Measurements from ENCODE around the gene PKD2.
"Not testable (repeated sequence)": the region's sequence is repeated elsewhere in the genome, so short reads cannot be mapped to it uniquely, and the experiment has no call there.

The PKD2 gene

DNA sequence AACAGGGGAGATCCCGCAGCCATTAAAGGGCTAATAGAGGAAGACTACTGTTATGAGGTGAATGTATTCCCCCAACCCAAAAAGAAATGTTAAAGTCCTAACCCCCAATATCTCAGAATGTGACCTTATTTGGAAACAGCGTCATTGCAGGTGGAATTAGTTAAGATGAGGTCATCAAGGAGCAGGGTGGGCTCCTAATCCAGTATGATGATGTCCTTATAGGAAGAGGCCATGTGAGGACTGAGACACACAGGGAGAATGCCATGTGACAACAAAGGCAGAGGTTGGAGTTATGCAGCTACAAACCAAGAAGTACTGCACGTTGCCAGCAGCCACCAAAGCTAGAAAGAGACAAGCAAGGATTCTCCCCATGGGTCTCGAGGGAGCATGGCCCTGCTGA, 17.7 kb upstream of the PKD2 start:
- DNase-seq: no peak

DNA sequence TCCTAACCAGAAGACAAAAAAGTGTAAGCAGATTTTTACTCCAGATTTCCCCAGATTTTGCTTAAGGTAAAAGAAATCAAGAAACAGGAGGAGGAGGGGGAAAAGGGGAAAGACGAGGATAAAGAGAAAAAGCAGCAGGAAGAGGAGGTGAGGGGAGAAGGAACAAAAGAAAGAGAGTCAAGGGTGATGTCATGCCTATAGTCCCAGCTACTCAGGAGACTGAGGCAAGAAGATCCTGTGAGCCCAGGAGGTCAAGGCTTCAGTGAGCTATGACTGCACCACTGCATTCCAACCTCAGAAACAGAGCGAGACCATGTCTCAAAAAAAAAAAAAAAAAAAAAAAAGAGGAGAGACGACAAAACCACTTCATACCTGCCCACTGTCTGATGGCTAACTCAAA, 12.0 kb upstream of the PKD2 start:
- DNase-seq: no peak

DNA sequence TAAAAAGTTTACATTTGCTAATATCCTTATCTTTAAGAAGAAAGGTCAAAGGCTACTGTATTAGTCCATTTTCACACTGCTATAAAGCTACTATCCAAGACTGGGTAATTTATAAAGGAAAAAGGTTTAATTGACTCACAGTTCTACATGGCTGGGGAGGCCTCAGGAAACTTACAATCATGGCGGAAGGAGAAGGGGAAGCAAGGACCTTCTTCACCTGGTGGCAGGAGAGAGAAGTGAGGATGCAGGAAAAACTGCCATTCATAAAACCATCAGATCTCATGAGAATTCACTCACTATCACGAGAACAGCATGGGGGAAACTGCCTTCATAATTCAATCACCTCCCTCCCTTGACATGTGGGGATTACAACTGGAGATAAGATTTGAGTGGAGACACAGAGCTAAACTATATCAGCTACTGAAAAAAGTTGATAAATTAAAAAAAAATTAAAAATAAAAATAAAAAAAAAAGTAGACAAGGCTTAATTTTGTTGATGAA, 8.2 kb upstream of the PKD2 start:
- DNase-seq: not testable (repeated sequence)

DNA sequence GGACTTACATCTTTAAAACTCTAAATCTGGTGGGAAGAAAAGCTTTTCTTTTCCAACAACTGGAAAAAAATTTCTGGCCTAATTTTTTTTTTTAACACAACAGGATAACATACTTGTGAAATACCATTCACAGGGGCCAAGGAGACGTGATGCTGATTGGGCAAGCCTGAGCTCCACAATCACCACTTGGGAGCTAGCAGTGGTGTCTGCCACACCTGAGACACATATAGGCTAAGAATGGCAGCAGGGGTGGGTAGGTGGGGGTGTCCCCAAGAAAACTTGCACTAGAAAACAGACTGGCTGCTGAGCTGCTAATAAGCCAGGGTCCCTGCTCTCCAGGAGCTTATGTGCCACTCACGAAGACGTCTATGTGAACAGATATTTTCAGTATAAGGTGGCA, 5.6 kb upstream of the PKD2 start:
- DNase-seq: no peak

DNA sequence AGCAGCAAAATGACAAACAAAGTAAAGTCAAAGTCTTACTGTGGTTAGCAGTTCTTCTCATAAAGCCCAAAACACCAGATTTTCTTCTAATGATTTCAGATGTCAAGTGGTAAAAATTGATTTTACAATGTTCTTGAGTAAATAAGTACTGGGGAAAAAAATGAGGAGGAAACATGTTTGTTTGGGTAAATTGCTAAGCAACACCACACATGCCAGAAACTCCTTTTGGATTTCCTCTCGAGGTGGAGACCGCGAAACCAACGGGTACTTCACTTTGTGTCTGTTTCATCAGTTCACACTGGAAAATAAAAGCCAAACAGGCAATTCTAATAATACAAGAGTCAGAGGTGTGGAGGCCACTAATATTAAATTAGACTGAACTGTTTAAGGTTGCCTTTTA, 4.6 kb upstream of the PKD2 start:
- no peak for DNase-seq

DNA sequence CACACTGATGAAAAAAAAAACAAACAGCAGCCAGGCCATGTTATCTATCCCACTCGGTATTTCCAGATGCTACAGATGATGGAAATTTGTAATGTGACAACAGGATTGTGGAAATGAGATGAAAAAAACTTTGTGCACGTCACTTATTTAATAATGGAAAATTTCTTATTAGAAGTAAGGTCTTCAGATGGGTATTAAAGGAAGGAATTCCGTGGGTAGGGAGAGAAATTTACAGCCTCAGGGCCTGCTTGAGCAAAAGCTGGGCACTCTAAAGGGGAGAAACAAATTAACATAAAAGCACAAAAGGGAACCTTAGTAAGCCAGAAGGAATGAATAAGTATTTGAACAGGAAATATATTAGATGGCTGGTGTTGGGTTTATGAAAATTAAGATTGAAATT, 4.2 kb upstream of the PKD2 start:
- no peak for DNase-seq

DNA sequence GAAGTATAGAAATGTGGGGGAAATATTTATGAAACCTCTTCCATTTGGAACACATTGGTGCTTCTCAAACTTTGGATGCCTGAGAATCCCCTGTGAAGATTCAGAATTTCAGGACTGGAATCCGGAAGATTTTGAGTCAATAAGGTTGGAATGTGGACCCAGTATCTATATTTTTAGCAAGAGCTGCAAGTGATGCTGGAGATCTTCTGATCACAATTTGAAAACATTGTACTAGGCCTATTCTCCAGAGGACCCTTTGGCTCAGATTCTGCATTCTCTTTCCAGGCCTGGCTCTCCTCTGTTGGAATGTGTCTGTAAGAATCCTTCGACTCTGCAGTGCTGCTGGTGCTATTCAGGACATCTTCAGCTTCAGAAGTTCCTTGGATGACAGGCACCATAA, 2.4 kb upstream of the PKD2 start:
- no peak for DNase-seq

DNA sequence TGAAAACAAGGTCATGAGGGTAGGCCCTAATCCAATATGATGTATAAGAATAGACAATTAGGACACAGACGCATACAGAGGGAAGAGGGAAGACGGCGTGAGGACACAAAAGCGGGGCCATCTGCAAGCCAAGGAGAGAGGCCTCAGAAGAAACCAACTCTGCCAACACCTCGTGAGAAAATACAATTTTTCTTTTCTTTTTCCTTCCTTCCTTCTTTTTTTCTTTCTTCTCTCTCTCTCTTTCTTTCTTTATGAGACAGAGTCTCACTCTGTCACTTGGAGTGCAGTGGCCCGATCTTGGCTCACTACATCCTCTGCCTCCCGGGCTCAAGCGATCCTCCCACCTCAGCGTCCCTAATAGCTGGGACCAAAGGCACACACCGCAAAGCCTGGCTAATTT, 1.5 kb upstream of the PKD2 start:
- DNase-seq: no peak

DNA sequence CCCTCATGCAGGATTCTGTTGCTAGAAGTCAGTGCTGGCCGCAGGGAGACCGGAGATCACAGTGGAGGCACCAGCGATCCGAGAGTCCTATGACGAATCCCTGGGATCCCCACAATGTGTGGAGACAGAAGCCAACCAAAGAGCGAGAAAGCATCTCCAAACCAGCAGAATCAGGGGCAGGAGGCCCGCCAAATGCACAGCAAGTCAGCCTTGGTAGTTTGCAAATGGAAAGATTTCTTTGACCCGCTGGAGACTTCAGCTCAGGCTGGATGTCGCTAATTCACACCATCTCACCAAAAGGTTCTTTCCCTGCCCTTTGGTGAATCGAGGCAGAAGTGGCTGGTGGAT, 505 bp upstream of the PKD2 start:
- DNase-seq: no peak

DNA sequence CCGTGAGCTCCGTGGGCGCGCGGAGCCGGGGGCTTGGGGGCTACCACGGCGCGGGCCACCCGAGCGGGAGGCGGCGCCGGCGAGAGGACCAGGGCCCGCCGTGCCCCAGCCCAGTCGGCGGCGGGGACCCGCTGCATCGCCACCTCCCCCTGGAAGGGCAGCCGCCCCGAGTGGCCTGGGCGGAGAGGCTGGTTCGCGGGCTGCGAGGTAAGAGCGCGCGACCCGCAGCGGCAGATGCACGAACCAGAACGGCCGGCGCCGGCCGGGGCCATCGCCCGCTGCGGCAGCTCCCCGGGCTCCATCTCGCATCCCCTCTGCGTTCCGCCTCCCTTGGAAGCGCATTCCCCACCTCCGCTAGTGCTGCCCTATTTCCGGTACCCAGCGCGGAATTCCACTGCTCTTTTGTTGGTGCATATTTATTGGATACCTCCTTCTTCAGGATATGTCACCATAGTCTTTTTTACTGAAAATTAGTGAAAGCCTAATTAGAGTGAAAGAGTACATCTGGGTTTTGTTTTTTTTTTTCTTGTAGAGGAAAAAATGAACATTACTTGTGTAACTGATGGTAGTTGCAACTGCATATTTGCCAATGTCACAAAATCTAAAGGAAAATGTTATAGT, 797 bp downstream of the PKD2 start:
- DNase-seq: no peak

DNA sequence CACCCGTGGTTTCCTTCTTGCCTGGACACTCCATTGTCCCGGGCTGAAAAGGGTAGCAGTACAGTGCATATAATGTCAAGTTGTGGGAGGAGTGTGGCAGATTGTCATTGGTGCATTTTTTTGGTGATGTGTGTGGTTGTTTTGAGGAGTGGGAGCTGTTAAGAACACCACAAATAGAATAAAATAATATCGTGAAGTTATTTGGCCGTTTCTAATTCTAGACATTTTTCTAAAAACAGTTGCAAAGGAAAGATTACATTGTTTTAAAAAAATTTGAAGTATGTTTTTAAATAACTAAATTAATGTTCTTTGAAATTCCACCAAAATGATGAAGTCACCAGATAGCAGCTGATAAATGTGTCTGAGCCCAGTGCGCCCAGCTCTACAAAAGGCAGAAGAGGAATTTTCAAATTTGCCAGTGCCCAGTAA, 1.3 kb downstream of the PKD2 start:
- no peak for DNase-seq

DNA sequence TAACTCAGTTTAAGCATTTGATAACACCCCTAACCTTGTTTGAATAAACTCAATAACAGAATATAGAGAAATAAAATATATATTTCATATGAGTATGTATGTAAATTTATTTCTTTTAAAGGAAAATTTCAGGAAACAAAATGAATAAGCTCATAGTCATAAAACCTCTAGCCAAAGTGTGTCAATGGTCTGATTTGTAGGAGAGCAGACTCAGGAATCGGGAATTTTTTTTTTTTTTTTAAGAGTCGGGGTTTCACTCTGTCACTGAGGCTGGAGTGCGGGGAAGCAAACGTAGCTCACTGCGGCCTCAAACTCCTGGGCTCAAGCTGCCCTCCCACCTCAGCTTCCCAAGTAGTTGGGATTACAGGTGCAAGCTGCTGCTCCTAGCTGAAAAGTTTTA, 2.4 kb downstream of the PKD2 start:
- DNase-seq: no peak

DNA sequence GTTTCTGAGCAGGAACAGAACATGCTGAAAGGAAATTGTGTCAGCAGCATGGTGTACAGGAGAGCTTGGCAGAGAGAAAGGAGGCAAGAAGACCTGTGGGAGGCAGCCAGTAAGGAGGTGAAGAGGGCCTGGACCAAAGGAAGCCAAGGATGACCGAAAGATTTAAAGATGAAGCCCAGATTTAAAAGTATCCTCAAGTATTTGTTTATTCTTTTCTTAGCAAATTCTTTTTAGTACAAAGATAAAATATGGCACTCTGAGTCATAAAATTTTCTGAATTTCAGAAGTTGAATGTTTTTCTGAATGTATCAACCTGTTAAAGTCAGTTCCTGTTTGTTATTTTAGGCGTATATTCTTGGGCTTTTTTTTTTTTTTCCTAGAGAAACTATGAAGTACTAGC, 3.5 kb downstream of the PKD2 start:
- DNase-seq: no peak

DNA sequence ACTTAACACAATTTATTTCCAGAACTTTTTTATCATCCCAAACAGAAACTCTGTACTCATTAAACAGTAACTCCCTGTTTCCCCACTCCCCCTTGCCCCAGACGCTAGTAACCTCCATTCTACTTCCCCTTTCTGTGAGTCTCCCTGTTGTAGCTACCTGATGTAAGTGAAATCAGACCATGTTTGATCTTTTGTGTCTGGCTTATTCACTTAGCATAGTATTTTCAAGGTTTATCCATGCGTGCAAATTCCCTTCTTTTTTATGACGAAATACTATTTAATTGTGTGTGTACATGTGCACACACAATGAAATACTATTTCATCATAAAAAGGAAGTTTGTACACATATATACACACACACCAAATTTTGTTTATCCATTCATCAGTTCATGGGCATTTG, 5.2 kb downstream of the PKD2 start:
- DNase-seq: no peak

DNA sequence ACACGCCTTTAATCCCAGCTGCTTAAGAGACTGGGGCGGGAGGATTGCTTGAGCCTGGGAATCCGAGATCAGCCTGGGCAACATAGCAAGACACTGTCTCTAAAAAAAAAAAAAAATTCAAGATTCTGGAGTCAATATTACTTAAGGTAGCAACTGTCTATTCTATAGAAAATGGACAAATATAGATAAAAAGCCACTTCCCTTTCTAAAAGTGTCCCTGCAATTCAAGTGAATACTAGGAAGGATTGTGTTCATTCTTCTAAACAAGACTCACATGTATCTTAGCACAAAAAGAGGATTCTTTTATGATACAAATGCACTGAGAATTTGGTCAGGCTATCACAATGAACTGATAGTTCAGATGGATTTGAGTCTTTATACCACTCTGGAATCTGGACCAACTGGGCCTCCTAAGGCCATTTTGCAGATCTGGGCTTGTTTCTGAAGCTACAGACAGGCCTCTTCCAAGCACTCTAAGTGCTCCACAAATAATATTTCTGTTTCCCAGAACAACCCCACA, 7.0 kb downstream of the PKD2 start:
- no peak for DNase-seq

DNA sequence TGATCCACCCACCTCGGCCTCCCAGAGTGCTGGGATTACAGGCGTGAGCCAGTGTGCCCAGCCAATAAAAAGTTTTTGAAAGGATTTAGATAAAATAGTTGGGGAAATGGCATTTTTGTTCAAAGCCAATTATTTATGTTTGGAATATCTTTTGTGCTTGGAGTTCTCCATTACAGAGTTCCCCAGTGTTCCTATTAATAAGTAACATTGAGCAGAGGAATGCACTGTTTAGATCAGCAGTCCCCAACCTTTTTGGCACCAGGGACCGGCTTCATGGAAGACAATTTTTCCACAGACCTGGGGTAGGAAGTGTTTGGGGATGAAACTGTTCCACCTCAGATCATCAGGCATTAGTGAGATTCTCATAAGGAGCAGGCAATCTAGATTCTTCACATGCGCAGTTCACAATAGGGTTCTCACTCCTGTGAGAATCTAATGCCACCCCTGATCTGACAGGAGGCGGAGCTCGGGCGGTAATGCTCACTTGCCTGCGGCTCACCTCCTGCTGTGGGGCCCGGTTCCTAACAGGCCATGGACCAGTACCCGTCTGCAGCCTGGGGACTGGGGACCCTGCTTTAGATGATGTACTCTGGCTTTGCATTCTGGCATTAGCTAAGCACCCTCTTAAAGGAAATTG, 8.3 kb downstream of the PKD2 start:
- DNase-seq: no peak

DNA sequence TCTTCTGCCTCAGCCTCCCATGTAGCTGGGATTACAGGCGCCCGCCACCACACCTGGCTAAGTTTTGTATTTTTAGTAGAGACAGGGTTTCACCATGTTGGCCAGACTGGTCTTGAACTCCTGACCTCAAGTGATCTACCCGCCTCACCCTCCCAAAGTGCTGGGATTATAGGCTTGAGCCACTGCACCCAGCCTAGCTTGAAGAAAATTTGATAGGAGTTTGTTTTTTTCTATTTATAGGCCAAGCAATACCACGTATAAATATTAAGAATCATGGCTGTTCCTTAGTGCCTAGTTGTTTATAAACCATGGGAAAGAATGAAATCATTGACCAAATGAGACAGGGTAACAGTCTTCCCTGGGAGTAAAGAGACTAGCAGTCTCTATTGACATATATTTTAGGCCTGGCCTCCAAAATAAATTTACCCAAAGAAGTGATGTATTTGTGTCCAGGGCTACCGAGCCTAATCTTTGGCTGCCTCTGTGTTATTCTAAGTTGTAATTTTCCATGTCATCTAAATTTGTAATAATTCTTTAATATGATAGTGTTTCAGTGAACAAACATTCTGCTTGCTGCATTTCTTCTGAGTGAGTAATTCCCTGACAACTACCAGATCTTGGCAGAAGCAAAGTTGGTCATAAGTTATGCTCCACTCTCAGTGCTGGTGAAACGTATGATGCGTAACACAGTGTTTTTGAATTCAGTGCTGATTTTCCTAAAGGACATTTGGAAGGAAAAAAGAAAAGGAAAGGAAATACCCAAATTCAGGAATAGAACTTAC, 10.3 kb downstream of the PKD2 start:
- no peak for DNase-seq

DNA sequence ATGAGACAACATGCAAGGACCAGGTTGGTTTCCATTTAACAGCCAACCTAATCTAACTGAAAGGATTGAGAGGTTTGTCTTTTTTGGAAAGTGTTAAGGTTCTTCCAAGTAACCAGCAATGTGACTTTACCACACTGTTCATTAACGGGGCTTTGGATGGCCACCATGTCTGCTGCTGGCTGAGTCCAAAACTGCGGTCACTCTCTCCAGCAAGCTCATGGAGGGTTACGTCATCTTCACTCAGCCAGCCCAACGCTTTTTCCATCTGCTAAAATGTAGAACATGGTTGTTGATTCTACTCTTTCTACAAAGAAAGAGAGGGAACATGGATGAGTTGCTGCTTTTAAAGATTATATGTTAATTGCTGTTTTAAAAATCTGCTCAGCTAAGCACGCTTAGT, 11.0 kb downstream of the PKD2 start:
- no peak for DNase-seq

DNA sequence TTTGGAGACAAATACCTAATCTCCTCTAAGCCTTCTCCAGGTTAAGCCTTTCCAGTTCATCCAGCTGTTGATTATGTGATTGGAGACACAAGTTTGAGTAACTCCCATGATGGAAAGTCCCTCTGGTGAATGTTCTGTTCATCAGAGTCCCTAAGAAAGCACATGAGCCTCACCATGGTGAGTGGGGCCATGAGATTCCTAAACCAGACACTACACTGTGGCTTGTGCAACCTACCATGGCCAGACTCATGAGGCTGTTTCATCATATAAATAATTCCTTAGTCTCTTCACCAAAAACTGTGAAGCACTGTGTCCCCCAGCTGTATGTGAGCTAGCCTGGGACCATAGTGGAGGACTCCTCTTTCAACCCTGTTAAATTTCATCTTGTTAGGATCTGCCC, 14.4 kb downstream of the PKD2 start:
- no peak for DNase-seq

DNA sequence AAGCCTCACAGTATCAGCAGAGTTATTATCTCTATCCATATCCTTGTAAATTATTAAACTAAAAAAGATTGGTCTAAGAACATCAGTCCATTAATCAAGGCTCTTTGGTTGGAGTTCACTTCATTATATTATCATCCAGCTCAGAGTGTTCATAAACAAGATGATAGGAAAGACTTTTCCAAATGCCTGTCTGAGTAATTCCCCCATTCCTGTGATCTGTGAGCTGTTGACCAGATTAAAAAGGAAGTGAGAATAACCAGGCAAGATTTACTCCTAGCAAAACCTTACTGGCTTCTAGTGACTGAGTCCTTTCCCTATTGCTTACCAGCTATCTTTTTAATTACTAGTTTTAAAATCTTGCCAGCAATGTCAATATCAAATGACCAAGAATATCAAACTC, 14.9 kb downstream of the PKD2 start:
- DNase-seq: no peak

DNA sequence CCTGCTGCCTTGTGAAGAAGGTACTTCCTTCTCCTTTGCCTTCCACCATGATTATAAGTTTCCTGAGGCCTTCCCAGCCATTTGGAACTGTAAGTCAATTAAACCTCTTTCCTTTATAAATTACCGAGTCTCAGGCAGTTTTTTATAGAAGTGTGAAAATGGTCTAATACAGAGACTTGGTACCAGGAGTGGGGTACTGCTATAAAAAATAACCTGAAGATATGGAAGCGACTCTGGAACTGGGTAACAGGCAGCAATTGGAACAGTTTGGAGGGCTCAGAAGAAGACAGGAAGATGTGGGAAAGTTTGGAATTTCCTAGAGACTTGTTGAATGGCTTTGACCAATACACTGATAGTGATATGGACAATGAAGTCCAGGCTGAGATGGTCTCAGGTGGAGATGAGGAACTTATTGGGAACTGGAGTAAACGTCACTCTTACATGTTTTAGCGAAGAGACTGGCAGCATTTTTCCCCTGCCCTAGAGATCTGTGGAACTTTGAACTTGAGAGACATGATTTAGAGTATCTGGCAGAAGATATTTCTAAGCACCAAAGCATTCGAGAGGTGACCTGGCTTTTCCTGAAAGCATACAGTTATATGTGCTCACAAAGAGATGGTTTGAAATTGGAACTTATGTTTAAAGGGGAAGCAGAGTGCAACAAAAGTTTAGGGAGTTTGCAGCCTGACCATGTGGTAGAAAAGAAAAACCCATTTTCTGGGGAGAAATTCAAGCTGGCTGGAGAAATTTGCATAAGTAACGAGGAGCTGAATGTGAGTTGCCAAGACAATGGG, 18.6 kb downstream of the PKD2 start:
- not testable (repeated sequence) for DNase-seq

DNA sequence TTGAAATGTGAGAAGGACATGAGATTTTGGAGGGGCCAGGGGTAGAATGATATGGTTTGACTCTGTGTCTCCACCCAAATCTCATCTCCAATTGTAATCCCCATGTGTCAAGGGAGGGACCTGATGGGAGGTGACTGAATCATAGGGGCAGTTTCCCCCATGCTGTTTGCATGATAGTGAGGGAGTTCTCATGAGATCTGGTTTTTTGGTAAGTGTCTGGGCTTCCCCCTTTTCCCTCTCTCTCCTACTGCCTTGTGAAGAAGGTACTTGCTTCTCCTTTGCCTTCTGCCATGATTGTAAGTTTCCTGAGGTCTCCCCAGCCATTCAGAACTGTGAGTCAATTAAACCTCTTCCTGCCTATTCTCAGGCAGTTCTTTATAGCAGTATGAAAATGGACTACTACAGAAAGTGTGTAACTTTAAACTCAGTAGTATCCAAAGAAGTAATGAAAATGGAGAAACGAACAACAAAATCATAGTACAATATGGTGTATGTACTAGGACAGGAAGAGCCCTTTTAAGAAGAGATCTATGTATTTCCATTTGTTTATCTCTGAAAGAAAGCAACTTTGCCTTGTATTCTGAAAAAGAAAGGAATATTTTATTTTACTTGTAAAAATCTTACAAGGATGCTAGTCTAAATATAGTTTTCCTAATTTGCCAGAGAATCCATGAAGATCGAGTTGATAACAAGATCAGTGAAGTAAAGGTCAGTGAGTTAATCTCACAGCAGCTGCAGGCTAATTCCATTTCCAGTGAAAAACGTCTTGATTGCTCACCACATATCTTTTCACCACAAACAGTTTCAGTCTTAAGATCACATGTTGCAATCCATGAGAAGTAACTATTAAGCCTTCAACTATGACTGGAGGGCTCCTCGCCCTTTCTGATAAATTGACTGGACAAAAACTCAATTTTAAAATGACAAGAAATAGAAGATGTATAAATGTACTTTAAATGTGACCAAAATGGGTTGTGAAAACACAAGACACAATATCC, 20.5 kb downstream of the PKD2 start:
- DNase-seq: no peak
